Measurements from ENCODE around the gene RNF224.

RNF224 gene

GRCh38 chr9:137192448-137192780 is 34.9 kb upstream of the RNF224 start:
- DNase-seq (ENCODE audit: low read depth): no peak

- no peak for DNase-seq (ENCODE audit: low read depth)
Measured at GRCh38 chr9:137192859-137193258, 34.4 kb upstream of the RNF224 start.

GRCh38 chr9:137193771-137194170 is 33.5 kb upstream of the RNF224 start:
- DNase-seq (ENCODE audit: low read depth): no peak

- DNase-seq (ENCODE audit: low read depth): no peak
Measured at GRCh38 chr9:137194388-137194787, 32.9 kb upstream of the RNF224 start.

- no peak for DNase-seq (ENCODE audit: low read depth)
Measured at GRCh38 chr9:137194909-137195308, 32.4 kb upstream of the RNF224 start.

GRCh38 chr9:137195525-137196220 is 31.6 kb upstream of the RNF224 start:
- no peak for DNase-seq (ENCODE audit: low read depth)

- no peak for DNase-seq (ENCODE audit: low read depth)
Measured at GRCh38 chr9:137198051-137198901, 29.0 kb upstream of the RNF224 start.

GRCh38 chr9:137198902-137199283 is 28.4 kb upstream of the RNF224 start:
- DNase-seq (ENCODE audit: low read depth): no peak

GRCh38 chr9:137199411-137200121 is 27.7 kb upstream of the RNF224 start:
- no peak for DNase-seq (ENCODE audit: low read depth)

GRCh38 chr9:137200311-137201204 is 26.7 kb upstream of the RNF224 start, which contains the start of gene TPRN:
Gene TPRN (minus strand): TSS chr9:137200741. CDS start chr9:137200711, 30 bp downstream.
- peak; percentile 96 for DNase-seq (ENCODE audit: low read depth)

GRCh38 chr9:137201205-137201868 is 26.0 kb upstream of the RNF224 start:
- no peak for DNase-seq (ENCODE audit: low read depth)

- DNase-seq (ENCODE audit: low read depth): no peak
Measured at GRCh38 chr9:137202966-137203365, 24.3 kb upstream of the RNF224 start.

GRCh38 chr9:137204731-137205125 is 22.6 kb upstream of the RNF224 start:
- no peak for DNase-seq (ENCODE audit: low read depth)

- peak; percentile 91 for DNase-seq (ENCODE audit: low read depth)
Measured at GRCh38 chr9:137205126-137206069, 21.9 kb upstream of the RNF224 start, which contains the start of the genes NDOR1 and TMEM203. Gene NDOR1 (plus strand): TSS chr9:137205700. CDS start chr9:137205778, 78 bp downstream. Gene TMEM203 (minus strand): TSS chr9:137205648. CDS start chr9:137205414, 234 bp downstream.

GRCh38 chr9:137206602-137207001 is 20.7 kb upstream of the RNF224 start:
- DNase-seq (ENCODE audit: low read depth): no peak

- no peak for DNase-seq (ENCODE audit: low read depth)
Measured at GRCh38 chr9:137211532-137211931, 15.8 kb upstream of the RNF224 start.

- DNase-seq (ENCODE audit: low read depth): no peak
Measured at GRCh38 chr9:137212520-137212919, 14.8 kb upstream of the RNF224 start.

- DNase-seq (ENCODE audit: low read depth): no peak
Measured at GRCh38 chr9:137213160-137214060, 13.9 kb upstream of the RNF224 start.

- no peak for DNase-seq (ENCODE audit: low read depth)
Measured at GRCh38 chr9:137214620-137215019, 12.7 kb upstream of the RNF224 start.
